ENCODE results near the gene ETNPPL. TPM values are rescaled to one million over a fixed set of nuclear protein-coding genes. Genes with fewer than 3 reads are reported as not detected.

Gene ETNPPL
- not detected for total RNA-seq

GRCh38 chr4:108762559-108763225 is at the start of gene ETNPPL:
ETNPPL (minus strand) TSS chr4:108763053; CDS start chr4:108762898, 155 bp downstream.
- Mint-ChIP-seq H3K4me3 (peak within 1 kb of the TSS; percentile 71), H3K36me3 (no peaks in the 10 kb centered on the region), H3K27ac (no peak within 1 kb of the TSS), H3K9me3 (no peaks in the 10 kb centered on the region), H3K4me1 (peaks cover 4% of the 10 kb centered on the region), H3K27me3 (peaks cover 58% of the 10 kb centered on the region)
- peak; percentile 45 for DNase-seq

- Mint-ChIP-seq H3K27me3 (peaks cover 11% of the 10 kb centered on the region), H3K27ac (no peak overlapping the region), H3K4me1 (no peaks in the 10 kb centered on the region)
These were observed 48.6 kb upstream of the ETNPPL start for GRCh38 chr4:108811486-108811885.

GRCh38 chr4:108810087-108810486 is 47.2 kb upstream of the ETNPPL start:
- DNase-seq, result no peak
- Mint-ChIP-seq H3K27ac (no peak overlapping the region), H3K27me3 (peaks cover 11% of the 10 kb centered on the region), H3K9me3 (no peaks in the 10 kb centered on the region), H3K4me3 (no peak overlapping the region), H3K4me1 (no peaks in the 10 kb centered on the region), H3K36me3 (no peaks in the 10 kb centered on the region)

More at GRCh38 chr4:108811486-108811885, 48.6 kb upstream of the ETNPPL start:
- H3K9me3 Mint-ChIP-seq, result no peaks in the 10 kb centered on the region
- no peak overlapping the region for H3K4me3 Mint-ChIP-seq
- no peaks in the 10 kb centered on the region for H3K36me3 Mint-ChIP-seq
- no peak for DNase-seq

- Mint-ChIP-seq H3K27ac (no peak overlapping the region), H3K27me3 (peaks cover 5% of the 10 kb centered on the region)
These were observed 41.9 kb upstream of the ETNPPL start for GRCh38 chr4:108804648-108805273.

GRCh38 chr4:108799306-108799705 is 36.5 kb upstream of the ETNPPL start:
- Mint-ChIP-seq H3K9me3 (no peaks in the 10 kb centered on the region), H3K4me1 (no peaks in the 10 kb centered on the region), H3K27me3 (no peaks in the 10 kb centered on the region), H3K36me3 (no peaks in the 10 kb centered on the region), H3K4me3 (no peak overlapping the region), H3K27ac (no peak overlapping the region)
- DNase-seq, result no peak

More at GRCh38 chr4:108804648-108805273, 41.9 kb upstream of the ETNPPL start:
- DNase-seq, result no peak
- Mint-ChIP-seq H3K36me3 (no peaks in the 10 kb centered on the region), H3K4me3 (no peak overlapping the region), H3K9me3 (no peaks in the 10 kb centered on the region), H3K4me1 (no peaks in the 10 kb centered on the region)

GRCh38 chr4:108796173-108796572 is 33.3 kb upstream of the ETNPPL start:
- Mint-ChIP-seq H3K27ac (no peak overlapping the region), H3K9me3 (no peaks in the 10 kb centered on the region), H3K4me1 (no peaks in the 10 kb centered on the region), H3K36me3 (no peaks in the 10 kb centered on the region), H3K27me3 (no peaks in the 10 kb centered on the region), H3K4me3 (no peak overlapping the region)
- no peak for DNase-seq

- DNase-seq, result no peak
- H3K4me1 Mint-ChIP-seq, result no peaks in the 10 kb centered on the region
- no peak overlapping the region for H3K27ac Mint-ChIP-seq
- no peaks in the 10 kb centered on the region for H3K27me3 Mint-ChIP-seq
- H3K9me3 Mint-ChIP-seq, result no peaks in the 10 kb centered on the region
- no peaks in the 10 kb centered on the region for H3K36me3 Mint-ChIP-seq
- H3K4me3 Mint-ChIP-seq, result no peak overlapping the region
These were observed 32.9 kb upstream of the ETNPPL start for GRCh38 chr4:108795733-108796132.

- no peaks in the 10 kb centered on the region for H3K9me3 Mint-ChIP-seq
These were observed 31.3 kb upstream of the ETNPPL start for GRCh38 chr4:108794136-108794535.

GRCh38 chr4:108793415-108793814 is 30.6 kb upstream of the ETNPPL start:
- Mint-ChIP-seq H3K4me1 (no peaks in the 10 kb centered on the region), H3K36me3 (no peaks in the 10 kb centered on the region), H3K4me3 (no peak overlapping the region), H3K27me3 (no peaks in the 10 kb centered on the region), H3K27ac (no peak overlapping the region), H3K9me3 (no peaks in the 10 kb centered on the region)
- DNase-seq, result no peak

More at GRCh38 chr4:108794136-108794535, 31.3 kb upstream of the ETNPPL start:
- Mint-ChIP-seq H3K27ac (no peak overlapping the region), H3K4me1 (no peaks in the 10 kb centered on the region), H3K27me3 (no peaks in the 10 kb centered on the region), H3K36me3 (no peaks in the 10 kb centered on the region), H3K4me3 (no peak overlapping the region)
- no peak for DNase-seq

GRCh38 chr4:108788731-108789130 is 25.9 kb upstream of the ETNPPL start:
- no peak overlapping the region for H3K4me3 Mint-ChIP-seq
- no peaks in the 10 kb centered on the region for H3K36me3 Mint-ChIP-seq
- H3K9me3 Mint-ChIP-seq, result no peaks in the 10 kb centered on the region
- H3K4me1 Mint-ChIP-seq, result no peaks in the 10 kb centered on the region
- no peak for DNase-seq
- H3K27ac Mint-ChIP-seq, result no peak overlapping the region
- H3K27me3 Mint-ChIP-seq, result no peaks in the 10 kb centered on the region

GRCh38 chr4:108787724-108788123 is 24.9 kb upstream of the ETNPPL start:
- no peaks in the 10 kb centered on the region for H3K36me3 Mint-ChIP-seq
- H3K27me3 Mint-ChIP-seq, result no peaks in the 10 kb centered on the region
- no peak overlapping the region for H3K27ac Mint-ChIP-seq
- no peak overlapping the region for H3K4me3 Mint-ChIP-seq
- no peaks in the 10 kb centered on the region for H3K9me3 Mint-ChIP-seq
- H3K4me1 Mint-ChIP-seq, result no peaks in the 10 kb centered on the region
- DNase-seq, result no peak

- Mint-ChIP-seq H3K27me3 (no peaks in the 10 kb centered on the region), H3K27ac (no peak overlapping the region), H3K36me3 (no peaks in the 10 kb centered on the region), H3K4me3 (no peak overlapping the region), H3K9me3 (no peaks in the 10 kb centered on the region), H3K4me1 (no peaks in the 10 kb centered on the region)
- DNase-seq, result no peak
These were observed 24.3 kb upstream of the ETNPPL start for GRCh38 chr4:108787106-108787505.

GRCh38 chr4:108786351-108786750 is 23.5 kb upstream of the ETNPPL start:
- no peaks in the 10 kb centered on the region for H3K4me1 Mint-ChIP-seq
- H3K4me3 Mint-ChIP-seq, result no peak overlapping the region
- H3K9me3 Mint-ChIP-seq, result no peaks in the 10 kb centered on the region
- no peaks in the 10 kb centered on the region for H3K27me3 Mint-ChIP-seq
- DNase-seq, result no peak
- no peak overlapping the region for H3K27ac Mint-ChIP-seq
- H3K36me3 Mint-ChIP-seq, result no peaks in the 10 kb centered on the region

GRCh38 chr4:108783665-108784463 is 21.0 kb upstream of the ETNPPL start:
- H3K36me3 Mint-ChIP-seq, result no peaks in the 10 kb centered on the region
- H3K27ac Mint-ChIP-seq, result no peak overlapping the region
- H3K4me1 Mint-ChIP-seq, result no peaks in the 10 kb centered on the region
- H3K9me3 Mint-ChIP-seq, result no peaks in the 10 kb centered on the region
- no peak overlapping the region for H3K4me3 Mint-ChIP-seq
- no peak for DNase-seq
- H3K27me3 Mint-ChIP-seq, result no peaks in the 10 kb centered on the region

- DNase-seq, result no peak
- Mint-ChIP-seq H3K27me3 (peaks cover 13% of the 10 kb centered on the region), H3K9me3 (no peaks in the 10 kb centered on the region), H3K4me3 (no peak overlapping the region), H3K27ac (no peak overlapping the region), H3K36me3 (no peaks in the 10 kb centered on the region), H3K4me1 (no peaks in the 10 kb centered on the region)
These were observed 17.1 kb upstream of the ETNPPL start for GRCh38 chr4:108779958-108780357.

All from activated naive CD8-positive, alpha-beta T cell treated with anti-CD3 and anti-CD28 coated beads for 36 hours (primary cell).